A673 (cell line): Measurements from ENCODE around the gene TWIST1. TPM values are rescaled to one million over a fixed set of nuclear protein-coding genes. Genes with fewer than 3 reads are reported as not detected.

Experiments used
- BruUV-seq: library from RNA; stranded (reverse); fragments of 400-500 nt; replicated peaks from 2 replicates; lab custom pipeline; 2021; lab: Mats Ljungman, UMichigan
- CTCF ChIA-PET: fragments of 300-600 bp; sonication (Branson Sonifier 250); formaldehyde crosslinking; loops from one replicate; lab custom pipeline; 2022; ENCODE audit warnings: antibody characterized with exemption; lab: Charles Lee
- POLR2A ChIA-PET: fragments of 300-600 bp; sonication (Branson Sonifier 250); formaldehyde crosslinking; loops from one replicate; lab custom pipeline; 2022; ENCODE audit warnings: antibody characterized with exemption; ENCODE audit not compliant: low non-redundant PET; lab: Charles Lee
- DNase-seq: peaks from one replicate; pipeline ENCODE4 v3.0.0-alpha.2; 2015; ENCODE audit warnings: low spot score
- H3K27ac ChIP-seq: fragments of 200-600 bp; sonication (generic); 2 replicates; pipeline ENCODE4 v1.5.1; 2016; ENCODE audit warnings: mixed run types, low read depth, mild to moderate bottlenecking, mixed read lengths, antibody characterized with exemption, low read length; ENCODE audit not compliant: poor library complexity, severe bottlenecking
- H3K27me3 ChIP-seq: fragments of 200-600 bp; sonication (generic); replicated peaks from 2 replicates; pipeline ENCODE4 v1.6.1; 2017; ENCODE audit warnings: mixed run types, low read depth, mild to moderate bottlenecking, mixed read lengths, antibody characterized with exemption, low read length; ENCODE audit not compliant: insufficient read depth, poor library complexity
- H3K36me3 ChIP-seq: fragments of 200-600 bp; sonication (generic); 2 replicates; pipeline ENCODE4 v1.6.1; 2016; ENCODE audit warnings: mixed run types, mild to moderate bottlenecking, mixed read lengths, antibody characterized with exemption, low read length; ENCODE audit not compliant: insufficient read depth, poor library complexity, severe bottlenecking
- H3K4me1 ChIP-seq: fragments of 200-600 bp; sonication (generic); 2 replicates; pipeline ENCODE4 v1.6.1; 2017; ENCODE audit warnings: mixed run types, mild to moderate bottlenecking, mixed read lengths, antibody characterized with exemption, low read length; ENCODE audit not compliant: insufficient read depth, poor library complexity, severe bottlenecking
- H3K4me3 ChIP-seq: fragments of 200-600 bp; sonication (generic); 2 replicates; pipeline ENCODE4 v1.5.1; 2016; ENCODE audit warnings: low read depth, mixed run types, mild to moderate bottlenecking, mixed read lengths, low read length; ENCODE audit not compliant: poor library complexity, severe bottlenecking
- H3K9me3 ChIP-seq: fragments of 200-600 bp; sonication (generic); 2 replicates; pipeline ENCODE4 v1.6.1; 2016; ENCODE audit warnings: mixed run types, low read depth, mild to moderate bottlenecking, mixed read lengths, antibody characterized with exemption, low read length; ENCODE audit not compliant: poor library complexity, severe bottlenecking
- EZH2 ChIP-seq: fragments of 200-600 bp; sonication (generic); IDR thresholded peaks from 2 replicates; pipeline ENCODE4 v1.6.1; 2017; ENCODE audit warnings: borderline replicate concordance, low read depth, mild to moderate bottlenecking, mixed read lengths, antibody characterized with exemption, low read length; ENCODE audit not compliant: poor library complexity, severe bottlenecking
- intact Hi-C: fragments of 100-400 bp; cut with micrococcal nuclease; formaldehyde crosslinking; loops from one replicate; pipeline ENCODE4 v1.10.0; 2022; ENCODE audit not compliant: unreplicated experiment
- total RNA-seq: library from RNA; stranded (reverse); gene quantifications from 2 replicates; pipeline ENCODE4 v1.2.3, GENCODE V29; 2021
- TF ChIP-seq, protein P1 (sequence below): fragments of 300-800, 200-600 bp; sonication (generic); conservative IDR thresholded peaks from 2 replicates; pipeline ENCODE4 v1.5.1; 2017; ENCODE audit warnings: low read depth, mild to moderate bottlenecking, antibody characterized with exemption, low read length, moderate library complexity, mixed read lengths

The TWIST1 gene
- total RNA-seq, 1 experiment from 2014 or later: 41.6 TPM

- Histone ChIP-seq H3K9me3 (peaks cover 9% of the 10 kb centered on the region), H3K4me3 (no peak overlapping the region), H3K27ac (no peak overlapping the region), H3K36me3 (no peaks in the 10 kb centered on the region), H3K4me1 (no peaks in the 10 kb centered on the region), H3K27me3 (no peaks in the 10 kb centered on the region)
- TF ChIP-seq, protein P1, sequence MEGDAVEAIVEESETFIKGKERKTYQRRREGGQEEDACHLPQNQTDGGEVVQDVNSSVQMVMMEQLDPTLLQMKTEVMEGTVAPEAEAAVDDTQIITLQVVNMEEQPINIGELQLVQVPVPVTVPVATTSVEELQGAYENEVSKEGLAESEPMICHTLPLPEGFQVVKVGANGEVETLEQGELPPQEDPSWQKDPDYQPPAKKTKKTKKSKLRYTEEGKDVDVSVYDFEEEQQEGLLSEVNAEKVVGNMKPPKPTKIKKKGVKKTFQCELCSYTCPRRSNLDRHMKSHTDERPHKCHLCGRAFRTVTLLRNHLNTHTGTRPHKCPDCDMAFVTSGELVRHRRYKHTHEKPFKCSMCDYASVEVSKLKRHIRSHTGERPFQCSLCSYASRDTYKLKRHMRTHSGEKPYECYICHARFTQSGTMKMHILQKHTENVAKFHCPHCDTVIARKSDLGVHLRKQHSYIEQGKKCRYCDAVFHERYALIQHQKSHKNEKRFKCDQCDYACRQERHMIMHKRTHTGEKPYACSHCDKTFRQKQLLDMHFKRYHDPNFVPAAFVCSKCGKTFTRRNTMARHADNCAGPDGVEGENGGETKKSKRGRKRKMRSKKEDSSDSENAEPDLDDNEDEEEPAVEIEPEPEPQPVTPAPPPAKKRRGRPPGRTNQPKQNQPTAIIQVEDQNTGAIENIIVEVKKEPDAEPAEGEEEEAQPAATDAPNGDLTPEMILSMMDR: no peak
- no peak for TF ChIP-seq EZH2
- no TSS peak for BruUV-seq
- POLR2A ChIA-PET: no interaction called here
- DNase-seq: no peak
- intact Hi-C loops: no loop called here
- CTCF ChIA-PET: no interaction called here
These were observed 37.3 kb downstream of the TWIST1 start for GRCh38 chr7:19080093-19080492.

GRCh38 chr7:19079066-19079465 lies 38.4 kb downstream of the TWIST1 start:
- no peak for DNase-seq
- BruUV-seq: no TSS peak
- POLR2A ChIA-PET: no interaction called here
- no peaks in the 10 kb centered on the region for H3K36me3 ChIP-seq
- H3K4me1 ChIP-seq: no peaks in the 10 kb centered on the region
- no peak for TF ChIP-seq EZH2
- TF ChIP-seq, protein P1: no peak
- H3K27me3 ChIP-seq: no peaks in the 10 kb centered on the region
- intact Hi-C loops: no loop called here
- peaks cover 15% of the 10 kb centered on the region for H3K9me3 ChIP-seq
- H3K4me3 ChIP-seq: no peak overlapping the region
- no peak overlapping the region for H3K27ac ChIP-seq
- CTCF ChIA-PET: no interaction called here

- ChIA-PET POLR2A (no interaction called here), CTCF (no interaction called here)
- intact Hi-C loops: no loop called here
- DNase-seq: peak; percentile 56
- Histone ChIP-seq H3K4me1 (no peaks in the 10 kb centered on the region), H3K9me3 (peaks cover 8% of the 10 kb centered on the region), H3K27me3 (no peaks in the 10 kb centered on the region), H3K27ac (no peak overlapping the region), H3K4me3 (no peak overlapping the region), H3K36me3 (no peaks in the 10 kb centered on the region)
- no TSS peak for BruUV-seq
- TF ChIP-seq, protein P1: peak; percentile 55
- no peak for TF ChIP-seq EZH2
These were observed 47.6 kb downstream of the TWIST1 start for GRCh38 chr7:19069842-19070241.
